Liver (tissue), 9 donors: ENCODE data around the gene C1QA. TPM values are rescaled to one million over a fixed set of nuclear protein-coding genes. Genes with fewer than 3 reads are reported as not detected.

ENCODE experiments used
- DNase-seq: peaks from one replicate; pipeline ENCODE4 v3.0.0-alpha.2; 2017; ENCODE audit warnings: low spot score
- H3K27ac ChIP-seq, 2 donors: one replicate each; pipeline ENCODE4 v1.7.0; 2013; ENCODE audit warnings: inconsistent platforms in 2 of 2, low read length in 2 of 2, control low read depth in 1 of 2, low read depth in 1 of 2, mild to moderate bottlenecking in 1 of 2
- H3K27me3 ChIP-seq, 4 donors: one replicate each; pipeline versions ENCODE4 v1.6.1 to v1.7.0; 2013; ENCODE audit warnings: low read length in 3 of 4, inconsistent platforms in 1 of 4, mild to moderate bottlenecking in 1 of 4, moderate library complexity in 1 of 4; ENCODE audit not compliant: control insufficient read depth in 4 of 4, insufficient read depth in 4 of 4
- H3K36me3 ChIP-seq, 4 donors: one replicate each; pipeline versions ENCODE4 v1.6.1 to v1.7.0; 2013; ENCODE audit warnings: low read length in 3 of 4, mild to moderate bottlenecking in 3 of 4, low read depth in 1 of 4, moderate library complexity in 1 of 4; ENCODE audit not compliant: control insufficient read depth in 4 of 4, insufficient read depth in 3 of 4
- H3K4me1 ChIP-seq, 4 donors: one replicate each; pipeline versions ENCODE4 v1.6.1 to v1.7.0; 2013; ENCODE audit warnings: low read length in 3 of 4, mild to moderate bottlenecking in 3 of 4, moderate library complexity in 1 of 4; ENCODE audit not compliant: control insufficient read depth in 4 of 4, insufficient read depth in 4 of 4
- H3K4me3 ChIP-seq, 3 donors: one replicate each; pipeline versions ENCODE4 v1.6.1 to v1.7.0; 2013; ENCODE audit warnings: low read length in 3 of 3, control low read depth in 1 of 3, low read depth in 1 of 3, mild to moderate bottlenecking in 1 of 3
- H3K9ac ChIP-seq, 2 donors: one replicate each; pipeline ENCODE4 v1.7.0; 2013; ENCODE audit warnings: low read length in 2 of 2, mild to moderate bottlenecking in 2 of 2, moderate library complexity in 2 of 2, control low read depth in 1 of 2, low read depth in 1 of 2
- H3K9me3 ChIP-seq, 4 donors: one replicate each; pipeline versions ENCODE4 v1.6.1 to v1.7.0; 2013; ENCODE audit warnings: low read length in 3 of 4; ENCODE audit not compliant: control insufficient read depth in 4 of 4
- ATF3 ChIP-seq: IDR thresholded peaks from 2 replicates; pipeline ENCODE4 v1.6.1; 2016; ENCODE audit warnings: antibody characterized with exemption
- CTCF ChIP-seq: fragments of 150-350 bp; IDR thresholded peaks from 2 replicates; pipeline ENCODE4 v1.5.1; 2017; ENCODE audit warnings: improper control_type of control experiment, low read depth, low read length; ENCODE audit not compliant: missing input control
- EGR1 ChIP-seq, 2 donors: IDR thresholded peaks; 2 replicates each; pipeline ENCODE4 v1.6.1; 2016 to 2018; ENCODE audit warnings: antibody characterized with exemption in 2 of 2, low read depth in 2 of 2
- FOXA1 ChIP-seq: IDR thresholded peaks from 2 replicates; pipeline ENCODE4 v1.6.1; 2016; ENCODE audit warnings: antibody characterized with exemption
- HNF4A ChIP-seq, 2 donors: conservative IDR thresholded peaks; 2 replicates each; pipeline ENCODE4 v1.6.1; 2016; ENCODE audit warnings: antibody characterized with exemption in 2 of 2, mild to moderate bottlenecking in 2 of 2
- HNF4G ChIP-seq: IDR thresholded peaks from 2 replicates; pipeline ENCODE4 v1.6.1; 2016; ENCODE audit warnings: antibody characterized with exemption
- JUND ChIP-seq, 2 donors: IDR thresholded peaks; 2 replicates each; pipeline ENCODE4 v1.6.1; 2016; ENCODE audit warnings: antibody characterized with exemption in 2 of 2
- NR2F2 ChIP-seq: IDR thresholded peaks from 2 replicates; pipeline ENCODE4 v1.6.1; 2016; ENCODE audit warnings: antibody characterized with exemption
- RAD21 ChIP-seq, 2 donors: IDR thresholded peaks; 2 replicates each; pipeline ENCODE4 v1.6.1; 2016; ENCODE audit warnings: antibody characterized with exemption in 2 of 2, mild to moderate bottlenecking in 2 of 2
- REST ChIP-seq: IDR thresholded peaks from 2 replicates; pipeline ENCODE4 v1.6.1; 2016; ENCODE audit warnings: antibody characterized with exemption, mild to moderate bottlenecking
- RXRA ChIP-seq, 2 donors: IDR thresholded peaks; 2 replicates each; pipeline ENCODE4 v1.6.1; 2017 to 2018; ENCODE audit warnings: antibody characterized with exemption in 2 of 2, mild to moderate bottlenecking in 1 of 2
- SP1 ChIP-seq: IDR thresholded peaks from 2 replicates; pipeline ENCODE4 v1.6.1; 2018; ENCODE audit warnings: antibody characterized with exemption, mild to moderate bottlenecking
- TAF1 ChIP-seq: conservative IDR thresholded peaks from 2 replicates; pipeline ENCODE4 v1.6.1; 2016; ENCODE audit warnings: antibody characterized with exemption, mild to moderate bottlenecking
- YY1 ChIP-seq: IDR thresholded peaks from 2 replicates; pipeline ENCODE4 v1.6.1; 2016; ENCODE audit warnings: antibody characterized with exemption, mild to moderate bottlenecking
- ZBTB33 ChIP-seq: IDR thresholded peaks from 2 replicates; pipeline ENCODE4 v1.6.1; 2016; ENCODE audit warnings: antibody characterized with exemption
- WGBS: extraction: QIAGEN DNeasy Blood & Tissue Kit; methylation state at CpG from one replicate; pipeline ENCODE4 v1.1.7; 2013; 5-methylcytosine and 5-hydroxymethylcytosine counted together
- polyA plus RNA-seq, 2 donors: library from polyadenylated mRNA; stranded (reverse) in 1 of 2; unstranded in 1 of 2; fragments of 200-250 nt in 1 of 2; fragments of >200 nt in 1 of 2; fragmentation: Nextera tagmentation in 1 of 2; extraction: Ambion mirVana in 1 of 2; gene quantifications; one replicate each; pipeline versions ENCODE4 v1.2.1 to v1.2.3, GENCODE V29; 2013 to 2015
- total RNA-seq, 2 donors: library from RNA; depleted of rRNA; stranded (reverse); fragments of >200 nt; gene quantifications; one replicate each; pipeline ENCODE4 v1.2.3, GENCODE V29; 2014
- donor health status: healthy.
- donor health status: healthy.
- donor health status: healthy.
- donor health status: healthy.
- donor health status: healthy.

Gene C1QA
- total and polyA plus RNA-seq, 4 donors: 73.0 to 243 (median 94.6) TPM

- no peak within 1 kb of the TSS for H3K27ac ChIP-seq
- no peaks in the 10 kb centered on the region for H3K9me3 ChIP-seq
- no peaks in the 10 kb centered on the region for H3K27me3 ChIP-seq
- H3K4me3 ChIP-seq: peak within 1 kb of the TSS in 2 of 3 donors; percentile 0 to 27
- H3K36me3 ChIP-seq: no peaks in the 10 kb centered on the region
- TF ChIP-seq HNF4G (no peak), RXRA (IDR thresholded peaks at IDR 0.05) (no peak), JUND (IDR thresholded peaks at IDR 0.05) (no peak), ATF3 (no peak), EGR1 (IDR thresholded peaks at IDR 0.05; ENCODE audit: low read depth in 2 of 2) (no peak), TAF1 (no peak), HNF4A (conservative IDR thresholded peaks at IDR 0.05) (no peak), NR2F2 (no peak), RAD21 (IDR thresholded peaks at IDR 0.05) (no peak), CTCF (no peak), YY1 (no peak), ZBTB33 (no peak), SP1 (no peak), REST (no peak)
- H3K4me1 ChIP-seq: no peaks in the 10 kb centered on the region
- WGBS: 81% methylated on average over 13 of the region's 13 CpGs
- no peak for DNase-seq
- H3K9ac ChIP-seq: no peak within 1 kb of the TSS
These were observed 16.5 kb downstream of the C1QA start, which contains the start of gene C1QB for GRCh38 chr1:22652881-22653316. Gene C1QB, plus strand, starts transcription at chr1:22653236. Its CDS starts 6,227 bp downstream, at chr1:22659463.

GRCh38 chr1:22654692-22655091 lies 18.3 kb downstream of the C1QA start:
- WGBS: 57% methylated on average over 5 of the region's 5 CpGs
- Histone ChIP-seq H3K27ac (no peak overlapping the region), H3K4me3 (peak overlapping the region in 1 of 3 donors; percentile 4)

More at GRCh38 chr1:22654692-22655091, 18.3 kb downstream of the C1QA start:
- Histone ChIP-seq H3K9ac (no peak overlapping the region), H3K36me3 (no peaks in the 10 kb centered on the region), H3K9me3 (no peaks in the 10 kb centered on the region), H3K27me3 (no peaks in the 10 kb centered on the region), H3K4me1 (no peaks in the 10 kb centered on the region)
- DNase-seq: no peak
- TF ChIP-seq HNF4A (conservative IDR thresholded peaks at IDR 0.05): no peak
- no peak for TF ChIP-seq NR2F2
- no peak for TF ChIP-seq YY1
- no peak for TF ChIP-seq HNF4G
- no peak for TF ChIP-seq TAF1
- no peak for TF ChIP-seq SP1
- TF ChIP-seq ATF3: no peak
- TF ChIP-seq ZBTB33: no peak
- no peak for TF ChIP-seq RAD21 (IDR thresholded peaks at IDR 0.05)
- TF ChIP-seq FOXA1: no peak
- no peak for TF ChIP-seq CTCF
